ENCODE results near the gene CHD3. TPM values are rescaled to one million over a fixed set of nuclear protein-coding genes. Genes with fewer than 3 reads are reported as not detected.

CHD3 gene
- total and polyA plus RNA-seq, 2 of the 13 experiments (the other 11 are each of a cell fraction or from before 2014, with no cell fraction given), result 2.7 to 3.7 TPM

- TF ChIP-seq IKZF5 (CRISPR knock-in tag; IDR thresholded peaks at IDR 0.05), result no peak
- TF ChIP-seq YY1 (IDR thresholded peaks at IDR 0.05; ENCODE audit: insufficient read depth, insufficient replicate concordance, low read depth, low read length), result no peak
- TF ChIP-seq ZBTB25 (CRISPR knock-in tag; IDR thresholded peaks at IDR 0.05), result 0 out of 2 replicates have a peak, but pooled peaks have one; percentile 1
- TF ChIP-seq ZNF282 (IDR thresholded peaks at IDR 0.05; ENCODE audit: partially characterized antibody), result no peak
- TF ChIP-seq ZNF652 (CRISPR knock-in tag; IDR thresholded peaks at IDR 0.05; ENCODE audit: borderline replicate concordance, low read depth), result no peak; the same call in 1 of the 2 replicates
- 0 out of 2 replicates have a peak, but pooled peaks have one; percentile 27 for TF ChIP-seq TERF1 (CRISPR knock-in tag; IDR thresholded peaks at IDR 0.05)
- no peak for TF ChIP-seq ZSCAN31 (CRISPR knock-in tag; IDR thresholded peaks at IDR 0.05; ENCODE audit: low read depth)
- TF ChIP-seq ZNF709 (CRISPR knock-in tag; IDR thresholded peaks at IDR 0.05), result peak; percentile 17; the same call in 1 of the 2 replicates
- peak; percentile 66; the same call in 1 of the 2 replicates for TF ChIP-seq ZSCAN12 (CRISPR knock-in tag; IDR thresholded peaks at IDR 0.05)
- no peak for TF ChIP-seq RNF219 (CRISPR knock-in tag; IDR thresholded peaks at IDR 0.05)
- TF ChIP-seq PBX2 (CRISPR knock-in tag; IDR thresholded peaks at IDR 0.05), result no peak
- 0 out of 2 replicates have a peak, but pooled peaks have one; percentile 1 for TF ChIP-seq POLR2AphosphoS2 (IDR thresholded peaks at IDR 0.05; ENCODE audit: low read depth, low read length)
- TF ChIP-seq ZNF784 (CRISPR knock-in tag; IDR thresholded peaks at IDR 0.05; ENCODE audit: borderline replicate concordance), result peak; percentile 61; the same call in 1 of the 2 replicates
- no peak for TF ChIP-seq ZBTB49 (CRISPR knock-in tag; IDR thresholded peaks at IDR 0.05; ENCODE audit: borderline replicate concordance)
- TF ChIP-seq SNAPC2 (CRISPR knock-in tag; IDR thresholded peaks at IDR 0.05), result no peak
- TF ChIP-seq FOSL2 (CRISPR knock-in tag; IDR thresholded peaks at IDR 0.05), result no peak
Observed at GRCh38 chr17:7843536-7844291, 44.9 kb upstream of the CHD3 start (continued).
